Muscle layer of duodenum (tissue), 2 donors: Measurements from ENCODE around the gene MAOA.
"Not testable (repeated sequence)": the region's sequence is repeated elsewhere in the genome, so short reads cannot be mapped to it uniquely, and the experiment has no call there.

Experiments
- H3K27ac ChIP-seq: one replicate; pipeline ENCODE4 v1.7.0; 2013; ENCODE audit warnings: mild to moderate bottlenecking, low read length
- H3K27me3 ChIP-seq: one replicate; pipeline ENCODE4 v1.7.0; 2013; ENCODE audit warnings: low read depth, mild to moderate bottlenecking, control low read depth, low read length
- H3K36me3 ChIP-seq, 2 donors: one replicate each; pipeline ENCODE4 v1.7.0; 2013; ENCODE audit warnings: low read length in 2 of 2, control low read depth in 1 of 2, mild to moderate bottlenecking in 1 of 2; ENCODE audit not compliant: insufficient read depth in 2 of 2, control insufficient read depth in 1 of 2
- H3K4me1 ChIP-seq, 2 donors: one replicate each; pipeline ENCODE4 v1.7.0; 2013; ENCODE audit warnings: low read length in 2 of 2, mild to moderate bottlenecking in 2 of 2, control low read depth in 1 of 2, moderate library complexity in 1 of 2; ENCODE audit not compliant: insufficient read depth in 2 of 2, control insufficient read depth in 1 of 2
- H3K4me3 ChIP-seq, 2 donors: one replicate each; pipeline ENCODE4 v1.7.0; 2013; ENCODE audit warnings: low read length in 2 of 2, low read depth in 1 of 2, mild to moderate bottlenecking in 1 of 2
- H3K9me3 ChIP-seq, 2 donors: one replicate each; pipeline ENCODE4 v1.7.0; 2013; ENCODE audit warnings: low read length in 2 of 2, control low read depth in 1 of 2, mild to moderate bottlenecking in 1 of 2; ENCODE audit not compliant: control insufficient read depth in 1 of 2
- donor health status: healthy.

Gene MAOA

GRCh38 chrX:43718546-43718945, 62.4 kb downstream of the MAOA start:
- no peaks in the 10 kb centered on the region for H3K4me1 ChIP-seq
- H3K27ac ChIP-seq = no peak overlapping the region
- H3K4me3 ChIP-seq = no peak overlapping the region
- H3K27me3 ChIP-seq = no peaks in the 10 kb centered on the region
- no peaks in the 10 kb centered on the region for H3K36me3 ChIP-seq
- H3K9me3 ChIP-seq = peaks cover 0 to 2% of the 10 kb centered on the region in 2 donors

- H3K27ac ChIP-seq = no peak overlapping the region
- H3K9me3 ChIP-seq = peaks cover 0 to 2% of the 10 kb centered on the region in 2 donors
- no peaks in the 10 kb centered on the region for H3K36me3 ChIP-seq
- H3K27me3 ChIP-seq = no peaks in the 10 kb centered on the region
- H3K4me1 ChIP-seq = no peaks in the 10 kb centered on the region
- H3K4me3 ChIP-seq = no peak overlapping the region
Observed at GRCh38 chrX:43718956-43719355, 62.9 kb downstream of the MAOA start.

- Histone ChIP-seq H3K4me3 (no peak overlapping the region), H3K4me1 (no peaks in the 10 kb centered on the region), H3K27ac (no peak overlapping the region), H3K27me3 (no peaks in the 10 kb centered on the region), H3K36me3 (no peaks in the 10 kb centered on the region), H3K9me3 (peaks cover 0 to 2% of the 10 kb centered on the region in 2 donors)
Observed at GRCh38 chrX:43720082-43720481, 64.0 kb downstream of the MAOA start.

DNA sequence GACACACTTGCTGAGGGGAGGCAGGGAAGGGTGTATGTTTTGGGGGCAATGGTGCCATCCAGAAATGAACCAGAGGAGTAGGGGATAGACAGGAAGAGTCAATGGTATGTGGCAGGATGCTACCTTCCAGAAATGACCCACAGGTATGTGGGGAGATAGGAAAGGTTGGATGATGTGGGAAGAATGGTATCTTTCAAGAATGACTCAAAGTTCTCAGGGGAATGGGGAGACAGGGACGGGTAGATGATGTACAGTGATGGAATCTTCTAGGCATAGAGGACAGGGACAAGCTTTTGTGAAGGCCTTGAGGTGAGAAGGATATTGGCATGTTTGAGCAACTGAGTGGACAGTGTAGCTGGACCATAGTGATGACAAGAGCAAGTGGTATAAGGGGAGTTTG, 64.9 kb downstream of the MAOA start:
- Histone ChIP-seq H3K36me3 (no peaks in the 10 kb centered on the region), H3K4me1 (no peaks in the 10 kb centered on the region), H3K27ac (no peak overlapping the region), H3K27me3 (no peaks in the 10 kb centered on the region), H3K4me3 (no peak overlapping the region), H3K9me3 (peaks cover 0 to 2% of the 10 kb centered on the region in 2 donors)

- H3K4me3 ChIP-seq, H3K36me3 ChIP-seq, H3K27me3 ChIP-seq, H3K27ac ChIP-seq, H3K9me3 ChIP-seq, H3K4me1 ChIP-seq: not testable (repeated sequence)
Observed at GRCh38 chrX:43725227-43725626, 69.1 kb downstream of the MAOA start.

DNA sequence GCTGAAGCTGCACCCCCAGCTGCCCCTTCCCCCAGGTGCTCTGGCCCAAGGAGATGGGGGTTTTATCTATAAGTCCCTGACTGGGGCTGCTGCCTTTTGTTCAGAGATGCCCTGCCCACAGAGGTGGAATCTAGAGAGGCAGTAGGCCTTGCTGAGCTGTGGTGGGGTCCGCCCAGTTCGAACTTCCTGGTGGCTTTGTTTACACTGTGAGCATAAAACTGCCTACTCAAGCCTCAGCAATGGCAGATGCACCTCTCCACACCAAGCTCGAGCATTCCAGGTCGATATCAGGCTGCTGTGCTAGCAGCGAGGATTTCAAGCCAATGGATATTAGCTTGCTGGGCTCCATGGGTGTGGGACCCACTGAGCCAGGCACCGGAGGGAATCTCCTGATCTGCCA, 71.2 kb downstream of the MAOA start:
- not testable (repeated sequence) for H3K4me3 ChIP-seq, H3K27me3 ChIP-seq, H3K9me3 ChIP-seq, H3K27ac ChIP-seq, H3K4me1 ChIP-seq
- peaks cover 0 to 17% of the 10 kb centered on the region in 2 donors for H3K36me3 ChIP-seq

DNA sequence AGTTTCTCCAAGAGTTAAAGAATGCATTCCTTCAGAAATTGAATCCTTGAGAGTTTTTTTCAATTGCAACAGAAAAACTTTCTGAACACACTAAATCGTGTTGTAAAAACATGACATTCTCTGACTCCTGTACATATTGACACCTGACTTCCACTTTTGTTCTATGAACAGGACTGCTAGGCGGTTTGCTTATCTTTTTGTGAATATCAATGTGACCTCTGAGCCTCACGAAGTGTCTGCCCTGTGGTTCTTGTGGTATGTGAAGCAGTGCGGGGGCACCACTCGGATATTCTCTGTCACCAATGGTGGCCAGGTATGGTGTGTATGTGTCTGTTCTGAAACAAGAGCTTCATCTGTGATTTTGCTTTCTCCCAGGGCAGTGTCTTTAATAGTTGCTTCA, 71.9 kb downstream of the MAOA start:
- Histone ChIP-seq H3K27ac (no peak overlapping the region), H3K27me3 (no peaks in the 10 kb centered on the region), H3K4me3 (no peak overlapping the region), H3K4me1 (no peaks in the 10 kb centered on the region), H3K36me3 (peaks cover 1 to 22% of the 10 kb centered on the region in 2 donors), H3K9me3 (no peaks in the 10 kb centered on the region)

GRCh38 chrX:43728966-43729365, 72.9 kb downstream of the MAOA start:
- Histone ChIP-seq H3K4me1 (no peaks in the 10 kb centered on the region), H3K27me3 (no peaks in the 10 kb centered on the region), H3K27ac (no peak overlapping the region), H3K36me3 (peaks cover 4 to 24% of the 10 kb centered on the region in 2 donors), H3K4me3 (no peak overlapping the region), H3K9me3 (no peaks in the 10 kb centered on the region)

- Histone ChIP-seq H3K27ac (no peak overlapping the region), H3K36me3 (peaks cover 4 to 24% of the 10 kb centered on the region in 2 donors), H3K4me3 (no peak overlapping the region), H3K4me1 (no peaks in the 10 kb centered on the region), H3K27me3 (no peaks in the 10 kb centered on the region), H3K9me3 (no peaks in the 10 kb centered on the region)
Observed at GRCh38 chrX:43731086-43731485, 75.0 kb downstream of the MAOA start.

DNA sequence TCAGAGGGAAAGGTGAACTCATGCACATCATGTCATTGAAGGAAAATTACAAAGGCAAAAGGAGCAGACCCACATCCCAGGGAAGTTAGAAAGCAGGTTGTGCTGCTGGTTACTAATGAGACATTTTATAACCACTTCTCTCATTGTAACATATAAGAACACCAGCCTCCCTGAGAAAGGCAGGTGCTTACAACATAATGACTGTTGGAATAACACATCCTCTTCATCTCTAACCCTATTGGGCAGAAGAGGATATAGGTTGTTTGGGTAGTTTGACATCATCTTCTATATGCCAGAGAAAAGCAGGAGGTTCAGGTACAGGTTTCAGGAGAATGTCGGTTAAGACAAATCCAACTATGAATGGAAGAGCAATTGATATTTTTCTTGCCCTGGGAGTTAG, 77.6 kb downstream of the MAOA start:
- no peak overlapping the region for H3K27ac ChIP-seq
- H3K9me3 ChIP-seq = no peaks in the 10 kb centered on the region
- H3K36me3 ChIP-seq = peaks cover 4 to 24% of the 10 kb centered on the region in 2 donors
- H3K27me3 ChIP-seq = no peaks in the 10 kb centered on the region
- H3K4me1 ChIP-seq = no peaks in the 10 kb centered on the region
- H3K4me3 ChIP-seq = no peak overlapping the region

GRCh38 chrX:43734444-43734843, 78.3 kb downstream of the MAOA start:
- no peak overlapping the region for H3K4me3 ChIP-seq
- no peak overlapping the region for H3K27ac ChIP-seq
- H3K9me3 ChIP-seq = no peaks in the 10 kb centered on the region
- H3K27me3 ChIP-seq = no peaks in the 10 kb centered on the region
- H3K36me3 ChIP-seq = peaks cover 4 to 24% of the 10 kb centered on the region in 2 donors
- no peaks in the 10 kb centered on the region for H3K4me1 ChIP-seq

- Histone ChIP-seq H3K36me3 (peaks cover 4 to 24% of the 10 kb centered on the region in 2 donors), H3K4me1 (no peaks in the 10 kb centered on the region), H3K27ac (no peak overlapping the region), H3K4me3 (no peak overlapping the region), H3K27me3 (no peaks in the 10 kb centered on the region), H3K9me3 (no peaks in the 10 kb centered on the region)
Observed at GRCh38 chrX:43735534-43735933, 79.4 kb downstream of the MAOA start.
